ENCODE measurements around the gene CALM1. TPM values are rescaled to one million over a fixed set of nuclear protein-coding genes. Genes with fewer than 3 reads are reported as not detected.
"Not testable (repeated sequence)": the region's sequence is repeated elsewhere in the genome, so short reads cannot be mapped to it uniquely, and the experiment has no call there.

Gene CALM1
- total RNA-seq, 3 donors from 2014 or later (not counting 1 experiment from before 2014, with no cell fraction given): 868 to 1,074 (median 907) TPM

DNA sequence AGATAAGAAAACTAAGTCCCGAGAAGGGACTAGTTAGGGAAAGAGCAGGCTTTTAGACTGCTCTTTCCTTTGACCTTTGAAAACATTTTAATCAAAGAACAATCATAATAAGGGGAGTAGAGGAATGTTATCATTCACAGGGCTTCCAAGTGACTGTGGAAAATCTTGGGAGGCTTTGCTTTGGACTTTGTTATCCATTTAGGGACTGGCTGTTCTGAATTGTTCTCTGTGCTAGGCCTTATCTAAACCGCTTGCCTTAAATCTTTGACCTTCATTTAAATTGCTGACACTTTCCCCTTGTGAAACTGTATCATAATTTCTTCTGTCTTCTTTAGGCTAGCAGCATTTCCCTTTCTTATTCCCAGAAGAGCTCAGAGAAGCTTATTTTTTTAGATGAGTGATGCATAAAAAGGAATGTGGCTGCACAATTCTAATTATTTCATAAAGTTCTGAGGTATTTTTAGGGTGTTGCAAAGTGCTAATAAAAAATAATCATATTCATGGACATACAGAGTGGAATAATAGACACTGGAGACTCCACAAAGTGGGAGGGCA is 9.5 kb upstream of the CALM1 start:
- intact Hi-C loops (cut with micrococcal nuclease): no loop called here
- H3K4me1 ChIP-seq (ENCODE audit: control insufficient read depth, insufficient read depth, low read length): peaks cover 20% of the 10 kb centered on the region
- no peak for DNase-seq
- H3K27ac ChIP-seq (ENCODE audit: low read length): no peak overlapping the region
- no peaks in the 10 kb centered on the region for H3K9me3 ChIP-seq (ENCODE audit: control insufficient read depth, insufficient read depth, low read length)
- H3K36me3 ChIP-seq (ENCODE audit: control insufficient read depth, insufficient read depth, low read length): no peaks in the 10 kb centered on the region
- H3K27me3 ChIP-seq (ENCODE audit: control insufficient read depth, insufficient read depth, low read length): no peaks in the 10 kb centered on the region
- no peaks in the 10 kb centered on the region for H3K9me3 Mint-ChIP-seq
- H3K27me3 Mint-ChIP-seq (ENCODE audit: low read depth in 2 of 2): peaks cover 0 to 4% of the 10 kb centered on the region in 2 donors
- TF ChIP-seq, protein P1, sequence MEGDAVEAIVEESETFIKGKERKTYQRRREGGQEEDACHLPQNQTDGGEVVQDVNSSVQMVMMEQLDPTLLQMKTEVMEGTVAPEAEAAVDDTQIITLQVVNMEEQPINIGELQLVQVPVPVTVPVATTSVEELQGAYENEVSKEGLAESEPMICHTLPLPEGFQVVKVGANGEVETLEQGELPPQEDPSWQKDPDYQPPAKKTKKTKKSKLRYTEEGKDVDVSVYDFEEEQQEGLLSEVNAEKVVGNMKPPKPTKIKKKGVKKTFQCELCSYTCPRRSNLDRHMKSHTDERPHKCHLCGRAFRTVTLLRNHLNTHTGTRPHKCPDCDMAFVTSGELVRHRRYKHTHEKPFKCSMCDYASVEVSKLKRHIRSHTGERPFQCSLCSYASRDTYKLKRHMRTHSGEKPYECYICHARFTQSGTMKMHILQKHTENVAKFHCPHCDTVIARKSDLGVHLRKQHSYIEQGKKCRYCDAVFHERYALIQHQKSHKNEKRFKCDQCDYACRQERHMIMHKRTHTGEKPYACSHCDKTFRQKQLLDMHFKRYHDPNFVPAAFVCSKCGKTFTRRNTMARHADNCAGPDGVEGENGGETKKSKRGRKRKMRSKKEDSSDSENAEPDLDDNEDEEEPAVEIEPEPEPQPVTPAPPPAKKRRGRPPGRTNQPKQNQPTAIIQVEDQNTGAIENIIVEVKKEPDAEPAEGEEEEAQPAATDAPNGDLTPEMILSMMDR (IDR thresholded peaks at IDR 0.05): no peak
- no peaks in the 10 kb centered on the region for H3K36me3 Mint-ChIP-seq
- H3K4me3 Mint-ChIP-seq: no peak overlapping the region
- H3K4me1 Mint-ChIP-seq: peaks cover 0 to 5% of the 10 kb centered on the region in 2 donors
- no peak for ATAC-seq
- H3K27ac Mint-ChIP-seq: no peak overlapping the region
- no peak overlapping the region for H3K4me3 ChIP-seq (ENCODE audit: low read length)
- WGBS (ENCODE audit: insufficient coverage): 100% methylated on average over 1 of the region's 2 CpGs

- Histone ChIP-seq H3K9me3 (ENCODE audit: control insufficient read depth, insufficient read depth, low read length) (no peaks in the 10 kb centered on the region), H3K4me3 (ENCODE audit: low read length) (no peak overlapping the region), H3K27ac (ENCODE audit: low read length) (no peak overlapping the region), H3K27me3 (ENCODE audit: control insufficient read depth, insufficient read depth, low read length) (no peaks in the 10 kb centered on the region), H3K4me1 (ENCODE audit: control insufficient read depth, insufficient read depth, low read length) (peaks cover 19% of the 10 kb centered on the region), H3K36me3 (ENCODE audit: control insufficient read depth, insufficient read depth, low read length) (no peaks in the 10 kb centered on the region)
- Mint-ChIP-seq H3K27me3 (ENCODE audit: low read depth in 2 of 2) (peaks cover 0 to 4% of the 10 kb centered on the region in 2 donors), H3K4me1 (peaks cover 0 to 5% of the 10 kb centered on the region in 2 donors), H3K9me3 (no peaks in the 10 kb centered on the region), H3K4me3 (no peak overlapping the region), H3K36me3 (no peaks in the 10 kb centered on the region), H3K27ac (no peak overlapping the region)
- no peak for DNase-seq
- intact Hi-C loops (cut with micrococcal nuclease): no loop called here
- TF ChIP-seq, protein P1 (IDR thresholded peaks at IDR 0.05): no peak
- 60% methylated on average over 4 of the region's 4 CpGs for WGBS (ENCODE audit: insufficient coverage)
- no peak for ATAC-seq
Observed at GRCh38 chr14:90388437-90388836, 8.4 kb upstream of the CALM1 start.

DNA sequence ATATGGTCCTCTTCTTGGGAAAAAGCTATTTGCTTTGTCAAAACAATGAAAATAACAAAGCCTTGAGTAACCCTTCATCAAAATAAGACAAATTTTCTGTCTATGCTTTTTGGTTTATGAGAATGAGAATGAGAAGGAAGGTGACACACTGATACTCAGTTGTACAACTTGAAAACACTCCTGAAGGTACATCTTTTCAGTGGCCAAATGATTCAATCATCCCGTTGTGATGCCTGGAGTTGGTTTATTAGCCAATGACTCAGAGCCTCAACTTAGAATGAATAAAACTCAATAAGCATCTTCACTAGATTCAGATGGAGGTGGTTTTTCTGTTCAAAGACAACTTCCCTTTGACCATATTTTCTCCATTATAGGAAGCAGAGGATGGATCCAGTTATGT is 7.8 kb upstream of the CALM1 start:
- Mint-ChIP-seq H3K27ac (no peak overlapping the region), H3K27me3 (ENCODE audit: low read depth in 2 of 2) (peaks cover 0 to 4% of the 10 kb centered on the region in 2 donors), H3K9me3 (no peaks in the 10 kb centered on the region), H3K4me1 (peaks cover 0 to 5% of the 10 kb centered on the region in 2 donors), H3K4me3 (no peak overlapping the region), H3K36me3 (no peaks in the 10 kb centered on the region)
- H3K9me3 ChIP-seq (ENCODE audit: control insufficient read depth, insufficient read depth, low read length): no peaks in the 10 kb centered on the region
- intact Hi-C loops (cut with micrococcal nuclease): no loop called here
- TF ChIP-seq, protein P1 (IDR thresholded peaks at IDR 0.05): no peak
- no peaks in the 10 kb centered on the region for H3K27me3 ChIP-seq (ENCODE audit: control insufficient read depth, insufficient read depth, low read length)
- H3K36me3 ChIP-seq (ENCODE audit: control insufficient read depth, insufficient read depth, low read length): no peaks in the 10 kb centered on the region
- DNase-seq: no peak
- 100% methylated on average over 1 of the region's 1 CpG for WGBS (ENCODE audit: insufficient coverage)
- no peak overlapping the region for H3K27ac ChIP-seq (ENCODE audit: low read length)
- H3K4me1 ChIP-seq (ENCODE audit: control insufficient read depth, insufficient read depth, low read length): peaks cover 13% of the 10 kb centered on the region
- no peak for ATAC-seq
- H3K4me3 ChIP-seq (ENCODE audit: low read length): no peak overlapping the region

- no peaks in the 10 kb centered on the region for H3K9me3 Mint-ChIP-seq
- H3K4me3 ChIP-seq (ENCODE audit: low read length): no peak overlapping the region
- ATAC-seq (no peak), DNase-seq (no peak)
- no peaks in the 10 kb centered on the region for H3K36me3 ChIP-seq (ENCODE audit: control insufficient read depth, insufficient read depth, low read length)
- no peak overlapping the region for H3K27ac Mint-ChIP-seq
- peaks cover 7% of the 10 kb centered on the region for H3K4me1 ChIP-seq (ENCODE audit: control insufficient read depth, insufficient read depth, low read length)
- TF ChIP-seq, protein P1 (IDR thresholded peaks at IDR 0.05): no peak
- H3K27me3 ChIP-seq (ENCODE audit: control insufficient read depth, insufficient read depth, low read length): no peaks in the 10 kb centered on the region
- H3K27ac ChIP-seq (ENCODE audit: low read length): no peak overlapping the region
- intact Hi-C loops (cut with micrococcal nuclease): loop anchor here (10.0 kb wide), 2 partner anchors 301 to 431 kb away; no protein-coding TSS in a partner anchor
- H3K36me3 Mint-ChIP-seq: no peaks in the 10 kb centered on the region
- WGBS (ENCODE audit: insufficient coverage): 91% methylated on average over 2 of the region's 3 CpGs
- peaks cover 0 to 4% of the 10 kb centered on the region in 2 donors for H3K27me3 Mint-ChIP-seq (ENCODE audit: low read depth in 2 of 2)
- no peaks in the 10 kb centered on the region for H3K9me3 ChIP-seq (ENCODE audit: control insufficient read depth, insufficient read depth, low read length)
- peaks cover 11 to 16% of the 10 kb centered on the region in 2 donors for H3K4me1 Mint-ChIP-seq
- no peak overlapping the region for H3K4me3 Mint-ChIP-seq
Observed at GRCh38 chr14:90393966-90394365, 2.9 kb upstream of the CALM1 start.

DNA sequence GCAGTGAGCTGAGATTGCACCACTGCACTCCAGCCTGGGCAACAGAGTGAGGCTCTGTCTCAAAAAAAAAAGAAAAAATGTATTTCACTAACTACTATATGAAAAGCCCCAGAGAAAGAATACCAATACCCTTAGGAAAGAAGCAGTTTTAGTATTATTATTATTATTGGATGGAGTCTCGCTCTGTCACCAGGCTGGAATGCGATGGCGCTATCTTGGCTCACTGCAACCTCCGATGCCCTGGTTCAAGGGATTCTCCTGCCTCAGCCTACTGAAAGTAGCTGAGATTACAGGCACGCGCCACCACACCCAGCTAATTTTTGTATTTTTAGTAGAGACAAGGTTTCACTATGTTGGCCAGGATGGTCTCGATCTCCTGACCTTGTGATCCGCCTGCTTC is 2.0 kb upstream of the CALM1 start:
- WGBS (ENCODE audit: insufficient coverage): 96% methylated on average over 8 of the region's 8 CpGs
- not testable (repeated sequence) for H3K9me3 Mint-ChIP-seq; H3K4me3 ChIP-seq (ENCODE audit: low read length); ATAC-seq; H3K27ac ChIP-seq (ENCODE audit: low read length); H3K4me3 Mint-ChIP-seq; H3K36me3 ChIP-seq (ENCODE audit: control insufficient read depth, insufficient read depth, low read length); DNase-seq; H3K9me3 ChIP-seq (ENCODE audit: control insufficient read depth, insufficient read depth, low read length); H3K27ac Mint-ChIP-seq; H3K27me3 Mint-ChIP-seq (ENCODE audit: low read depth in 2 of 2); H3K36me3 Mint-ChIP-seq; H3K27me3 ChIP-seq (ENCODE audit: control insufficient read depth, insufficient read depth, low read length)
- intact Hi-C loops (cut with micrococcal nuclease): loop anchor here (5.0 to 10.0 kb wide), 4 partner anchors 62 to 437 kb away; partner anchors contain the start of genes NRDE2 and TDP1
- H3K4me1 ChIP-seq (ENCODE audit: control insufficient read depth, insufficient read depth, low read length): peaks cover 16% of the 10 kb centered on the region
- peaks cover 18 to 20% of the 10 kb centered on the region in 2 donors for H3K4me1 Mint-ChIP-seq

Measured in natural killer cell (primary cell).